ENCODE results near the gene CHRNA1. TPM values are rescaled to one million over a fixed set of nuclear protein-coding genes. Genes with fewer than 3 reads are reported as not detected.

CHRNA1 gene
- total and polyA plus RNA-seq, 2 experiments from 2014 or later, result 0.16 TPM; not detected in 1

DNA sequence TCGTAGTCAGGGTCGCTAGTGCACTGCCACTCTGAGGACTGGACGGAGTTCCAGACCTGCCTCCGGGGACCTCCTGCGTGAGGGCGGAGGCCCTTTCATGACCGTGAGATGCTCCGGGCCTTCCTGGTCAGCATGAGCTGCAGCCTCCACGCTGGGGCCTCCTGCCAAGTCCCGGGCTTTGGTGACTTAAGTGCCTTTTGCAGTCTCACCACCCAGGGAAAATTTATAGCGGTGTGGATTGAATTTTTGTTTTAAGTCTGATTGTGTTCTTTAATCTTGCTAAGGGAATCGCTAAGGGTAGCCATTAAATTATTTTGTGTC, 33.6 kb downstream of the CHRNA1 start:
- no peaks in the 10 kb centered on the region for H3K79me2 ChIP-seq (ENCODE audit: insufficient read depth)
- H3K36me3 ChIP-seq (ENCODE audit: low read depth), result no peaks in the 10 kb centered on the region
- peak; percentile 6 for DNase-seq
- peak overlapping the region; percentile 80 for H3K4me2 ChIP-seq (ENCODE audit: unreplicated experiment)
- H3K9ac ChIP-seq, result no peak overlapping the region
- no peaks in the 10 kb centered on the region for H3K9me2 ChIP-seq (ENCODE audit: insufficient read depth)
- H3F3A ChIP-seq (ENCODE audit: insufficient read depth), result no peaks in the 10 kb centered on the region
- peaks cover 40% of the 10 kb centered on the region for H3K27me3 ChIP-seq (replicated peaks; ENCODE audit: insufficient read depth)
- H3K9me3 ChIP-seq (ENCODE audit: low read depth), result no peaks in the 10 kb centered on the region
- H3K27ac ChIP-seq, result no peak overlapping the region
- H2AFZ ChIP-seq, result peak overlapping the region; percentile 85
- H4K20me1 ChIP-seq (ENCODE audit: insufficient read depth), result no peaks in the 10 kb centered on the region
- 0 out of 2 replicates have a peak, but pooled peaks cover 7% of the 10 kb centered on the region for H3K4me1 ChIP-seq (ENCODE audit: insufficient read depth)
- WGBS, 2 experiments (ENCODE audit: low coverage in 1 of 2, low lambda C conversion rate in 2 of 2, missing lambda C conversion rate in 2 of 2), result 56 to 57% methylated on average over 12 of the region's 12 CpGs
- in situ Hi-C loops (cut with MboI), result no loop called here
- peak overlapping the region; percentile 72 for H3K4me3 ChIP-seq
- no peak for TF ChIP-seq EZH2 (IDR thresholded peaks at IDR 0.05; ENCODE audit: insufficient read depth, poor library complexity, severe bottlenecking)
- no peak for TF ChIP-seq EZH2phosphoT487 (IDR thresholded peaks at IDR 0.05; ENCODE audit: insufficient read depth, low read depth)

DNA sequence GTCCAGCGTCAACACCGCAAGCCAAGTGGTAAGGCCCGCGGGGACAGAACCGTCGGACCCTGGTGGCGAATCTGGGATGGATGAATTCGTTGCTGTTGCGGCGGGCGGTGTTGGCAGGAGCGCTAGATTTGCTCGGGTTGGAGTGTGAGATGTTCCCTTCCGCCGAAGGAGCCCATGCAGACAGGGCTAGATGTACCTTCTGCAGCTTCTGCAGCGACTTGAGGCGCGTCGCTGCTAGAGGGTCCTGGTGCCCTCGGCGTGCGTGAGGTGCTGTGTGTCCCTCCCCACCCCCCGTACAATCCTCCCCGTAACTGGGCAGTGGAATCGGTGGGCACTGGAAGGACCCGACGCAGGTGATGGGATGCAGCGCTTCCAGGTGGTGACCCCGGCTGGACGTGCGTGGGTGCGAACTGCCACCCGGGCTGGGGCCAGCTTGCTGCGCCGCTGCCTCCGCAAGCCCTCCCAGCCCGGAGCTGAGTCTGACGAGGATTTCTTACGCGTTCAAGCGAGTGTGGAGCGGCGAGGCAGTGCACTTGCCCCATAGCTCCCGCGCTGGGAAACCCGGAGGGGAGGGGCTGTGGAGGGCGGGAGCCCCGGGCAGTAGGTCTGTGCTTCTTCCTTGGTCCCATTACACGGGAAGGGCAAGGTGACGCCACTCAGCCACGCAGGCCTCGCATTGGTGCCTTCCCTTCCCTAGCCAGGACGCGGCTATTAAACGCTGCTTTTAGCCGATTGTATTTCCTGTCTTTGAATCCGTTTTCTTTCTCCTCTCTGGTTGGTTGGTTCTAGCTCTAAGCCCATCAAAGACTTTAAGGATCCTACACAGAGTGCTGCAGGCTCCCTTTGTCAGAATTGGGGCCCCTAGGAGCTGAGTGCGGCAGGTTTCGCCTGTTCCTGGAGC, 34.2 kb downstream of the CHRNA1 start:
- TF ChIP-seq EZH2 (IDR thresholded peaks at IDR 0.05; ENCODE audit: insufficient read depth, poor library complexity, severe bottlenecking) (no peak), EZH2phosphoT487 (IDR thresholded peaks at IDR 0.05; ENCODE audit: insufficient read depth, low read depth) (no peak)
- 0 out of 2 replicates have a peak, but pooled peaks cover 7% of the 10 kb centered on the region for H3K4me1 ChIP-seq (ENCODE audit: insufficient read depth)
- no peaks in the 10 kb centered on the region for H3K9me2 ChIP-seq (ENCODE audit: insufficient read depth)
- H3K79me2 ChIP-seq (ENCODE audit: insufficient read depth), result no peaks in the 10 kb centered on the region
- H4K20me1 ChIP-seq (ENCODE audit: insufficient read depth), result no peaks in the 10 kb centered on the region
- H3K27me3 ChIP-seq (replicated peaks; ENCODE audit: insufficient read depth), result peaks cover 40% of the 10 kb centered on the region
- peak overlapping the region; percentile 85 for H2AFZ ChIP-seq
- H3K36me3 ChIP-seq (ENCODE audit: low read depth), result no peaks in the 10 kb centered on the region
- no peaks in the 10 kb centered on the region for H3K9me3 ChIP-seq (ENCODE audit: low read depth)
- peak overlapping the region; percentile 72 for H3K4me3 ChIP-seq
- no peaks in the 10 kb centered on the region for H3F3A ChIP-seq (ENCODE audit: insufficient read depth)
- DNase-seq, result peak; percentile 52
- no peak overlapping the region for H3K9ac ChIP-seq
- H3K27ac ChIP-seq, result no peak overlapping the region
- WGBS, 2 experiments (ENCODE audit: low coverage in 1 of 2, low lambda C conversion rate in 2 of 2, missing lambda C conversion rate in 2 of 2), result 7 to 10% methylated on average over 48 to 49 of the region's 59 CpGs
- H3K4me2 ChIP-seq (ENCODE audit: unreplicated experiment), result peak overlapping the region; percentile 80
- in situ Hi-C loops (cut with MboI), result no loop called here

DNA sequence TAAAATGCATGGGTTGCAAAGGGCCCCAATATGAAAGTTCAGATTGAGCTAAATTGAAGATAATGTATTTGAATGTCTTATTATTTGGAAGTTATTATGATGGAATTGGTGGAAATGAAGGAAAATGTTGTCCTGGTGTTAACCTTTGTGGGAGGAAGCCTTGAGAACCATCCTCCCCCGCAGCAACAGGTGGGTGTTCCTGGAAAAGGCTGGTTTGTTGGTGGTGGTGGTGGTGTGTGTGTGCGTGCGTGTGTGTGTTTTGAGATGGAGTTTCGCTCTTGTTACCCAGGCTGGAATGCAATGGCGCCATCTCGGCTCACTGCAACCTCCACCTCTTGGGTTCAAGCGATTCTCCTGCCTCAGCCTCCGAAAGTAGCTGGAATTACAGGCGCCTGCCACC, 36.2 kb downstream of the CHRNA1 start:
- 94 to 96% methylated on average over 9 of the region's 9 CpGs for WGBS, 2 experiments (ENCODE audit: low coverage in 1 of 2, low lambda C conversion rate in 2 of 2, missing lambda C conversion rate in 2 of 2)
- H3K27me3 ChIP-seq (replicated peaks; ENCODE audit: insufficient read depth), result peaks cover 40% of the 10 kb centered on the region

DNA sequence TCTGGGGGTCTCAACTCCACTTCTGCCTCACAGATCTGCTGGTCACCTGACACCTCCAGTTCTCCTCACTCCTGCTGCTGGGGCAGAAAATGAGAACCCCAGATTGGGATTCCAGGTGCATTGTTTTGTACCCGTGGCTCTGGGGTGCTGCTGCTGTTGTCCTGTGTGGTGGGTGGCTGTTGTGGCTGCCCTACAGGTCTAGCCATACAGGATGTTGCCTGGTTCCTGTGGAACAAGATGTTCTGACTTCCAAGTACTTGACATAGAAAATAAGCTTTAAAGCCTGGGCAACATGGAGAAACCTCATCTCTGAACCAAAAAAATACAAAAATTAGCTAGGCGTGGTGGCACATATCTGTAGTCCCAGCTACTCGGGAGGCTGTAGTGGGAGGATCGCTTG, 38.1 kb downstream of the CHRNA1 start:
- Histone ChIP-seq H2AFZ (no peak overlapping the region), H3F3A (ENCODE audit: insufficient read depth) (no peaks in the 10 kb centered on the region), H3K36me3 (ENCODE audit: low read depth) (no peaks in the 10 kb centered on the region), H4K20me1 (ENCODE audit: insufficient read depth) (no peaks in the 10 kb centered on the region), H3K27ac (no peak overlapping the region), H3K4me2 (ENCODE audit: unreplicated experiment) (no peak overlapping the region), H3K27me3 (replicated peaks; ENCODE audit: insufficient read depth) (peaks cover 42% of the 10 kb centered on the region), H3K9ac (no peak overlapping the region), H3K4me3 (no peak overlapping the region), H3K9me2 (ENCODE audit: insufficient read depth) (no peaks in the 10 kb centered on the region), H3K79me2 (ENCODE audit: insufficient read depth) (no peaks in the 10 kb centered on the region), H3K4me1 (ENCODE audit: insufficient read depth) (0 out of 2 replicates have a peak, but pooled peaks cover 7% of the 10 kb centered on the region), H3K9me3 (ENCODE audit: low read depth) (no peaks in the 10 kb centered on the region)
- TF ChIP-seq EZH2phosphoT487 (IDR thresholded peaks at IDR 0.05; ENCODE audit: insufficient read depth, low read depth) (no peak), EZH2 (IDR thresholded peaks at IDR 0.05; ENCODE audit: insufficient read depth, poor library complexity, severe bottlenecking) (no peak)
- in situ Hi-C loops (cut with MboI), result no loop called here
- no peak for DNase-seq
- WGBS, 2 experiments (ENCODE audit: low coverage in 1 of 2, low lambda C conversion rate in 2 of 2, missing lambda C conversion rate in 2 of 2), result 21 to 27% methylated on average over 4 of the region's 4 CpGs

More for the DNA sequence above, 36.2 kb downstream of the CHRNA1 start:
- no peak for TF ChIP-seq EZH2 (IDR thresholded peaks at IDR 0.05; ENCODE audit: insufficient read depth, poor library complexity, severe bottlenecking)
- no peak for TF ChIP-seq EZH2phosphoT487 (IDR thresholded peaks at IDR 0.05; ENCODE audit: insufficient read depth, low read depth)
- H3K4me3 ChIP-seq, result no peak overlapping the region
- no peaks in the 10 kb centered on the region for H3K36me3 ChIP-seq (ENCODE audit: low read depth)
- in situ Hi-C loops (cut with MboI), result no loop called here
- H3K4me1 ChIP-seq (ENCODE audit: insufficient read depth), result 0 out of 2 replicates have a peak, but pooled peaks cover 7% of the 10 kb centered on the region
- H3K27ac ChIP-seq, result no peak overlapping the region
- H4K20me1 ChIP-seq (ENCODE audit: insufficient read depth), result no peaks in the 10 kb centered on the region
- no peak for DNase-seq
- no peaks in the 10 kb centered on the region for H3K9me2 ChIP-seq (ENCODE audit: insufficient read depth)
- H2AFZ ChIP-seq, result no peak overlapping the region
- H3K79me2 ChIP-seq (ENCODE audit: insufficient read depth), result no peaks in the 10 kb centered on the region
- no peak overlapping the region for H3K9ac ChIP-seq
- H3K4me2 ChIP-seq (ENCODE audit: unreplicated experiment), result no peak overlapping the region
- no peaks in the 10 kb centered on the region for H3F3A ChIP-seq (ENCODE audit: insufficient read depth)
- H3K9me3 ChIP-seq (ENCODE audit: low read depth), result no peaks in the 10 kb centered on the region

Measured in GM23248 (cell line).